Measurements from ENCODE around the gene PYGB.

The PYGB gene

GRCh38 chr20:25341716-25342680 lies 94.1 kb downstream of the PYGB start:
- DNase-seq = no peak

GRCh38 chr20:25344634-25345033 lies 96.7 kb downstream of the PYGB start:
- Histone ChIP-seq H3K27me3 (replicated peaks) (no peaks in the 10 kb centered on the region), H3K4me3 (ENCODE audit: low read depth, low read length) (no peak overlapping the region), H3K27ac (no peak overlapping the region), H3K36me3 (replicated peaks) (no peaks in the 10 kb centered on the region)
- no peak for DNase-seq
- in situ Hi-C loops (cut with HindIII; ENCODE audit: low pct_ligation_motif_present, low sequenced_read_pairs) = no loop called here
- TF ChIP-seq CTCF (IDR thresholded peaks at IDR 0.05; ENCODE audit: low read depth, low read length, missing control alignments) = no peak

More at GRCh38 chr20:25341716-25342680, 94.1 kb downstream of the PYGB start:
- TF ChIP-seq CTCF (IDR thresholded peaks at IDR 0.05; ENCODE audit: low read depth, low read length, missing control alignments) = no peak
- H3K36me3 ChIP-seq (replicated peaks) = peaks cover 4% of the 10 kb centered on the region
- in situ Hi-C loops (cut with HindIII; ENCODE audit: low pct_ligation_motif_present, low sequenced_read_pairs) = no loop called here
- no peak overlapping the region for H3K4me3 ChIP-seq (ENCODE audit: low read depth, low read length)
- H3K27ac ChIP-seq = no peak overlapping the region
- no peaks in the 10 kb centered on the region for H3K27me3 ChIP-seq (replicated peaks)

- no peaks in the 10 kb centered on the region for H3K27me3 ChIP-seq (replicated peaks)
These were observed 97.8 kb downstream of the PYGB start for GRCh38 chr20:25345721-25346120.

GRCh38 chr20:25346349-25346748 lies 98.5 kb downstream of the PYGB start:
- no peak for TF ChIP-seq CTCF (IDR thresholded peaks at IDR 0.05; ENCODE audit: low read depth, low read length, missing control alignments)
- no peaks in the 10 kb centered on the region for H3K36me3 ChIP-seq (replicated peaks)
- DNase-seq = no peak
- no peak overlapping the region for H3K27ac ChIP-seq
- in situ Hi-C loops (cut with HindIII; ENCODE audit: low pct_ligation_motif_present, low sequenced_read_pairs) = no loop called here
- no peaks in the 10 kb centered on the region for H3K27me3 ChIP-seq (replicated peaks)
- no peak overlapping the region for H3K4me3 ChIP-seq (ENCODE audit: low read depth, low read length)

More at GRCh38 chr20:25345721-25346120, 97.8 kb downstream of the PYGB start:
- in situ Hi-C loops (cut with HindIII; ENCODE audit: low pct_ligation_motif_present, low sequenced_read_pairs) = no loop called here
- Histone ChIP-seq H3K36me3 (replicated peaks) (no peaks in the 10 kb centered on the region), H3K27ac (no peak overlapping the region), H3K4me3 (ENCODE audit: low read depth, low read length) (no peak overlapping the region)
- no peak for DNase-seq
- no peak for TF ChIP-seq CTCF (IDR thresholded peaks at IDR 0.05; ENCODE audit: low read depth, low read length, missing control alignments)

Measured in brain microvascular endothelial cell (primary cell).